Adrenal gland (tissue), 5 donors: ENCODE data around the gene TAF11L6.
"Not testable (repeated sequence)": the region's sequence is repeated elsewhere in the genome, so short reads cannot be mapped to it uniquely, and the experiment has no call there.

Experiments used
- POLR2A ChIP-seq, 2 donors: fragments of 450-650 bp; IDR thresholded peaks; one replicate each; pipeline ENCODE4 v1.6.1; 2017; ENCODE audit warnings: antibody characterized with exemption in 2 of 2, mild to moderate bottlenecking in 2 of 2, moderate library complexity in 1 of 2
- TF ChIP-seq, protein P1 (sequence below), 6 experiments: fragments of 450-650 bp in 4 of 6; fragments of 200-600 bp in 2 of 6; sonication (generic) in 1 of 6; IDR thresholded peaks; 1 replicate in 5 of 6; 2 replicates in 1 of 6; pipeline versions ENCODE4 v1.5.1 to v1.8.0; 2016 to 2021; ENCODE audit warnings: antibody characterized with exemption in 6 of 6, mild to moderate bottlenecking in 2 of 6, moderate library complexity in 1 of 6
- donor health status: DM: no; HTN: no; CAD: no.

DNA sequence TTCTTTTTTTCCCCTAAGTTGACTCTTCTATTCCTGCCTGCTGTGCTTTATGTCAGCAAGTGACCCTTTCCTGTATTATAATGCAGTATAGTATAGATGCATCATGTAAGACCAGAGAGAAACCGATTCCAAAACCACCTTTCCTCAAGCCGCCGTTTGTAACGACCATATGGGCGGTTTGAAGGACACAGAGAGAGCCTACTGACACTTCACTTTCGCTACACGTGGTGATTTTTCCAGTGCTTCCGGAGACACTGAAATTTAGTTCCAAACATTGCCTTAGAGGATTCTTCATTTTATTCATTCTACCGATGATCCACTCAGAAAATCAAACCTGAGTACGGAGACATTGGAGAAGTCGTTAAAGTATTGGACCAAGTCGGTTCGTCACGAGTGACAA lies 9.0 kb upstream of the TAF11L6 start:
- TF ChIP-seq, protein P1, sequence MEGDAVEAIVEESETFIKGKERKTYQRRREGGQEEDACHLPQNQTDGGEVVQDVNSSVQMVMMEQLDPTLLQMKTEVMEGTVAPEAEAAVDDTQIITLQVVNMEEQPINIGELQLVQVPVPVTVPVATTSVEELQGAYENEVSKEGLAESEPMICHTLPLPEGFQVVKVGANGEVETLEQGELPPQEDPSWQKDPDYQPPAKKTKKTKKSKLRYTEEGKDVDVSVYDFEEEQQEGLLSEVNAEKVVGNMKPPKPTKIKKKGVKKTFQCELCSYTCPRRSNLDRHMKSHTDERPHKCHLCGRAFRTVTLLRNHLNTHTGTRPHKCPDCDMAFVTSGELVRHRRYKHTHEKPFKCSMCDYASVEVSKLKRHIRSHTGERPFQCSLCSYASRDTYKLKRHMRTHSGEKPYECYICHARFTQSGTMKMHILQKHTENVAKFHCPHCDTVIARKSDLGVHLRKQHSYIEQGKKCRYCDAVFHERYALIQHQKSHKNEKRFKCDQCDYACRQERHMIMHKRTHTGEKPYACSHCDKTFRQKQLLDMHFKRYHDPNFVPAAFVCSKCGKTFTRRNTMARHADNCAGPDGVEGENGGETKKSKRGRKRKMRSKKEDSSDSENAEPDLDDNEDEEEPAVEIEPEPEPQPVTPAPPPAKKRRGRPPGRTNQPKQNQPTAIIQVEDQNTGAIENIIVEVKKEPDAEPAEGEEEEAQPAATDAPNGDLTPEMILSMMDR (IDR thresholded peaks at IDR 0.05): not testable (repeated sequence)
- not testable (repeated sequence) for TF ChIP-seq POLR2A (IDR thresholded peaks at IDR 0.05)
